ENCODE results near the gene BRD9. TPM values are rescaled to one million over a fixed set of nuclear protein-coding genes. Genes with fewer than 3 reads are reported as not detected.
"Not testable (repeated sequence)": the region's sequence is repeated elsewhere in the genome, so short reads cannot be mapped to it uniquely, and the experiment has no call there.

BRD9 gene
- 43.1 and 44.2 TPM in 2 replicates for total RNA-seq (2014; rRNA removed; shearing (Covaris generic))
- polyA plus RNA-seq (2015; cell fraction: cytosol; rRNA removed): 44.3 and 58.3 TPM in 2 replicates
- 401 and 461 TPM in 2 replicates for polyA plus RNA-seq (2015; cell fraction: nucleus; rRNA removed)

DNA sequence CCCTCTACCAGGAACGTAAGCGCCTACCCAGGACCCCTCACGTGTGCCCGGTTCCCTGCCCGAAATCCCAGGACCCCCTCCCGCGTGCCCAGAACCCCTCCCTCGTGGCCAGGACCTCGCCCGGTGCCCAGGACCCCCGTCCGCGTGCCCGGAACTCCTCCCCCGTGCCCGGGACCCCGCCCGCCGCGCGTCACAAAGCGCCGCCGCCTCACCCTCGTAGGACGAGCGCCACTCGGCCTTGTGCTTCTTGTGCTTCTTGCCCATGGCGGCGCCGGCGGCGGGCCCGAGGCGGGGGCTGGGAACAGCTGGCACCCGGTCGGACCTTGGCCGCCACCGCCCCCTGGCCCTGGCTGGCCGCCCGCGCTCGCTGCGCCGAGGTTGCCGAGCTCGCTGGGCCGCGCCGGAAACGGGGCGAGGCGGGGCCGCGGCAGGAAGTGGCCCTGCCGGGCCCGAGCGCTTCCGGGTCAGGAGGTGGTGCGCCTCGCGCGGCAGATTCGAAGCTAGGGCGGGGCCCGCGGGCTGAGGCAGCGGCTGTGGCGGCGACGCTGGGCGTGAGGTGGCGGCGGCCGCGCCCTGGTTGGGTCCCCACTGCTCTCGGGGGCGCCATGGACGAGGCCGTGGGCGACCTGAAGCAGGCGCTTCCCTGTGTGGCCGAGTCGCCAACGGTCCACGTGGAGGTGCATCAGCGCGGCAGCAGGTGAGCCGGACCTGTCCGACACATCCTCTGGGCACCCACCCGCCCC, at the start of gene BRD9, which contains the start of gene TRIP13:
Gene BRD9 (minus strand): TSS at position 408 of the 743 bp plus-strand sequence. CDS start 144 bp downstream, at position 264.
Gene TRIP13 (plus strand): TSS at position 491 of the 743 bp plus-strand sequence. CDS start 115 bp downstream, at position 606.
- in situ Hi-C loops (cut with HindIII; ENCODE audit: low pct_unique_long_range_greater_than_20kb, low sequenced_read_pairs): no loop called here
- peak; percentile 83 for DNase-seq (ENCODE audit: low read depth, low spot score)

DNA sequence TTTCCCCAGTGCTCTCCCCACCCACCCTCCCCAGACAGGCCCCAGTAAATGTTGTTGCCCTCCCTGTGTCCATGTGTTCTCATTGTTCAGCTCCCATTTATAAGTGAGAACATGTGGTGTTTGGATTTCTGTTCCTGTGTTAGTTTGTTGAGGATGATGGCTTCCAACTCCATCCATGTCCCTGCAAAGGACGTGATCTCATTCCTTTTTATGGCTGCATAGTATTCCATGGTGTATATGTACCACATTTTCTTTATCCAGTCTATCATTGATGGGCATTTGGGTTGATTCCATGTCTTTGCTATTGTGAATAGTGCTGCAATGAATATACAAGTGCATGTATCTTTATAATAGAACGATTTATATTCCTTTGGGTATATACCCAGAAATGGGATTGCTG, 48.1 kb upstream of the BRD9 start:
- in situ Hi-C loops (cut with HindIII; ENCODE audit: low pct_unique_long_range_greater_than_20kb, low sequenced_read_pairs): loop anchor here (25.0 kb wide), 1 partner anchor 222 kb away; no protein-coding TSS in a partner anchor
- not testable (repeated sequence) for DNase-seq (ENCODE audit: low read depth, low spot score)

DNA sequence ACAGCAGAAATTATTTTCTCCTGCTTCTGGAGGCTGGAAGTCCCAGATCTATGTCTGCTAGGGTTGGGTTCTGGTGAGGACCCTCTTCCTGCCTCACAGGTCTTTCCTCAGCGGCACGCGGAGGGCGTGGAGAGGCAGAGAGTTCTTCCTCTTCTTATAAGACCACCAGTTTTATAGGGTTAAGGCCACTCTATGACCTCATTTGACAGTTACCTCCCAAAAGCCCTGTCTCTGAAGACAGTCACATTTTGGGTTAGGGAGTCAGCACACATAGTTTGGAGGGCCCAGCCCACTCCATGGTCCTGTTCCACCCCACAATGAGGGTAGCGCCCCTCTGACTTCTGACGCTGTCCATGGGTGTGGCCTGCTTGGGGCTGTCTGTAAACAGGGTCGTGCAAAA, 46.8 kb upstream of the BRD9 start:
- no peak for DNase-seq (ENCODE audit: low read depth, low spot score)
- in situ Hi-C loops (cut with HindIII; ENCODE audit: low pct_unique_long_range_greater_than_20kb, low sequenced_read_pairs): loop anchor here (25.0 kb wide), 1 partner anchor 223 kb away; no protein-coding TSS in a partner anchor

DNA sequence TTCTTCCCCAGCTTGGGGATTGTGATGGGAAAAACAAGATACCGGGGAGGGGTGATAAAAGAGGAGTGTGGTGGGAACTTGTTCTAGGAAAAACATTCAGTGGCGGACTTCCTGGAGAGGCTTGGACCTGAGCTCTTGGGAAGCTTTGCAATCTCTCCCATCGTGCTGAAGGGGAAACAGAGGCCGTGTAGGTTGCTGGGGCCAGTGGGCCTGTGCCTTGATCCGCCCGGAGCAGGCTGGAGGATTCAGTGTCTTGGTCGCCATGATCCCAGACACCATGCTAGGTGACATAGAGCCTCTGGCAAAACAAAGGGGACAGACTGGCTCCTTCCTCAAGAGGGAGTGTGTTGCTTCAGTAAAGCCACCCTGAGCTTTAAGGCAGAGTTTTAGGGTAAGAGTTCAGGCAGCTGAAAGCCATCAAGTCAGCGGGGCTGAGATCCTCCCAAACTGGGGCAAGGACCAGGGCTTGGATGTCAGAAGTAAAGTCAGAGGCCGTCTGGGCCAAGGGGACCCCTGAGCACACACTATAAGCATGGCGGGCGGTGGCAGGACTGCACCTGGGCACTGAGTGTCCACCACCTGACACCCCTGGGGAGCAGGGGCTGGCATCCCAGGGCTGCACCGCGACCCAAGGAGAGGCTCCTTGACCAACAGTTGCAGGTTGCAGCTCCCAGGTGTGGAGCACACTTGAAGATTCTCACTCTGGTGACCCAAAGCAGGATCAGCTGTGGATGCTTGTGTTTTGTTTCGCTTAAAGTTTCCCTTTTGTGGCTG, 44.7 kb upstream of the BRD9 start:
- no peak for DNase-seq (ENCODE audit: low read depth, low spot score)
- in situ Hi-C loops (cut with HindIII; ENCODE audit: low pct_unique_long_range_greater_than_20kb, low sequenced_read_pairs): loop anchor here (25.0 kb wide), 1 partner anchor 225 kb away; no protein-coding TSS in a partner anchor

DNA sequence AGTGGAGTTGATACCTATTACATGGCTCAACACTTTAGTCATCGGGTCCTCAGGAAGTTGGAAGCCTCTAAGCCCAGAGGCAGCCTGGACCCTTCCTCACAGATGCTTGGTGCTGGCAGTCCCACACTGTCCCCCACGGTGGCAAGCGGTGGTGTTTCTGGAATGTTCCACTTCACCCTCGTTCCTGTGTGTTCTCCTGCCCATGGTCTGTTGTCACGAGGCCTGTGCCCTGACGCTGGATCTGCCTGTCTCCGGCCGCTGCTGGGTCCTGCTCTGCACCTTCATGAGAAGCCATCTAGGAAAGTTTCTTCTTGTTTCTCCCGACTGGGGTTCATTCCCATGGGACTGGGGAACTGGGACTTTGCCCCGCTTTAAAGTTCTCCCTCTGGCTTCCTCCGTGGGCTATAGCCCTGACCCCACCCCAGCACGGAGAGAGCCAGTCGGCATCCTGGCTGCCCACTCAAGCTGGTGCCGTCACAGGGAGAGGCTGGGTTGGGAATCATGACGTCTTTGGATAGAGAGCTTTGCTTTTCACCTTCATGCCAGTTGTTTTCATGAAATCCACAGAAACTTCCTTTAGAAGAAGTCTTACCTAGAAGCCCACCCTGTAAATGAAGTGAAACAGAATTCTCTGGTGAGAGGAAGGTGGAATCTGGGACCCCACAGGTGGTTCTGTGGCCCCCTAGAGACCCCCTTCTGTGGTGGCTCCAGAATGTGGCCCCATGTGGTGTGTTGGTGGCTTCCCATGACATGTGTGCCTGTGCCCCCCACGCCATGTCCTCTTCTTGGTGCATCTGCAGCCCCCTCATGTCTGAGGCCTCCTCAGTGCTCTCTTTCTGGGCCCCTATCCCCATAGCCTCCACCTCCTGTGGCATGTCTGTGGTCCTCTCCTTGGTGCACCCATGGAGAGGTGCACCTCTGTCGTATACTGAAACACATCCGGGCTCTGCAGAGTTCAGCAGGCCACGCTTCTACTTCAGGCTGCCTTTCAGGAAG, 43.8 kb upstream of the BRD9 start:
- in situ Hi-C loops (cut with HindIII; ENCODE audit: low pct_unique_long_range_greater_than_20kb, low sequenced_read_pairs): loop anchor here (25.0 kb wide), 1 partner anchor 226 kb away; no protein-coding TSS in a partner anchor
- DNase-seq (ENCODE audit: low read depth, low spot score): no peak

DNA sequence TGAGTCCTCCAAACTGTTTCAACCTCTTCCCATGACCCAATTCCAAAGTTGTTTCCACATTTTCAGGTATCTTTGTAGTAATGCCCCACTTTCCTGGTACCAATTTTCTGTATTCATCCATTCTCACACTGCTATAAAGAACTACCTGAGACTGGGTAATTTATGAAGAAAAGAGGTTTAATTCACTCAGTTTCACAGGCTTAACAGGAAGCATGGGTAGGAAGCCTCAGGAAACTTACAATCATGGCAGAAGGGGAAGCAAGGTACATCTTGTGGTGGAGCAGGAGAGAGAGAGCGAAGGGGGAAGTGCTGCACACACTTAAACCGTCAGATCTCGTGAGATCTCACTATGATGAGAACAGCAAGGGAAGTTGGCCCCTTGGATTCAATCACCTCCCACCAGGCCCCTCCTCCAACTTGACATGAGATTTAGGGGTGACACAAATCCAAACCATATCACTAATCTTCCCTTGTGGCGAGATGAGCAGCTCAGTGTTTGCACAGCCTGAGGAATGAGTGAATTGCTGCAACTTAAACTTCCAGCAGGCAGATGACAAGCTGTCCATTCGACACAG, 43.0 kb upstream of the BRD9 start:
- no peak for DNase-seq (ENCODE audit: low read depth, low spot score)
- in situ Hi-C loops (cut with HindIII; ENCODE audit: low pct_unique_long_range_greater_than_20kb, low sequenced_read_pairs): loop anchor here (25.0 kb wide), 1 partner anchor 227 kb away; no protein-coding TSS in a partner anchor

DNA sequence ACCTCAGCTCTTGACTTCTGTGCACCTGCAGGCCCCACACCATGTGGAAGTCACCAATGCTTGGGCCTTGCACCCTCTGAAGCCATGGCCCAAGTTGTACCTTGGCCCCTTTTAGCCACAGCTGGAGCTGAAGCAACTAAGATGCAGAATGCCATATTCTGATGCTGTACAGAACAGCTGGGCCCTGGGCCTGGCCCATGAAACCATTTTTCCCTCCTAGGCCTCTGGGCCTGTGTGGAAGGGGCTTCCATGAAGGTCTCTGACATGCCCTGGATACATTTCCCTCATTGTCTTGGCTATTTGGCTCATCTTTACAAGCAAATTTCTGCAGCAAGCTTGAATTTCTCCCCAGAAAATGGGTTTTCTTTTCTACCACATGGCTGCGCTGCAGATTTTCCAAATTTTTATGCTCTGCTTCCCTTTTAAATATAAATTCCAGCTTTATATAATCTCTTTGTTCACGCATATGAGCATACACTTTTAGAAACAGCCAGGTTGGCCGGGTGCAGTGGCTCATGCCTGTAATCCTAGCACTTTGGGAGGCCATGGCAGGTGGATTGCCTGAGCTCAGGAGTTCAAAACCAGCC, 41.9 kb upstream of the BRD9 start:
- not testable (repeated sequence) for DNase-seq (ENCODE audit: low read depth, low spot score)
- in situ Hi-C loops (cut with HindIII; ENCODE audit: low pct_unique_long_range_greater_than_20kb, low sequenced_read_pairs): loop anchor here (25.0 kb wide), 1 partner anchor 228 kb away; no protein-coding TSS in a partner anchor

DNA sequence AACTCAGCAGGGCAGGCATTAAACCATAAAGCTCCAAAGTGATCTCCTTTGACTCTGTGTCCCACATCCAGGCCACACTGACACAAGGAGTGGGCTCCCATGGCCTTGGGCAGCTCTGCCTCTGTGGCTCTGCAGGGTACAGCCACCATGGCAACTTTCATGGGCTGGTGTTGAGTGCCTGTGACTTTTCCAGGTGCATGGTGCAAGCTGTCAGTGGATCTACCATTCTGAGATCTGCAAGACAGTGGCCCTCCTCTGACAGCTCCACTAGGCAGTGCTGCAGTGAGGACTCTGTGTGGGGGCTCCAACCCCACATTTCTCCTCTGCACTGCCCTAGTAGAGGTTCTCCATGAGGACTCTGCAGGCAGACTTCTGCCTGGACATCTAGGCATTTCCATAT, 41.4 kb upstream of the BRD9 start:
- DNase-seq (ENCODE audit: low read depth, low spot score): not testable (repeated sequence)
- in situ Hi-C loops (cut with HindIII; ENCODE audit: low pct_unique_long_range_greater_than_20kb, low sequenced_read_pairs): loop anchor here (25.0 kb wide), 1 partner anchor 228 kb away; no protein-coding TSS in a partner anchor

DNA sequence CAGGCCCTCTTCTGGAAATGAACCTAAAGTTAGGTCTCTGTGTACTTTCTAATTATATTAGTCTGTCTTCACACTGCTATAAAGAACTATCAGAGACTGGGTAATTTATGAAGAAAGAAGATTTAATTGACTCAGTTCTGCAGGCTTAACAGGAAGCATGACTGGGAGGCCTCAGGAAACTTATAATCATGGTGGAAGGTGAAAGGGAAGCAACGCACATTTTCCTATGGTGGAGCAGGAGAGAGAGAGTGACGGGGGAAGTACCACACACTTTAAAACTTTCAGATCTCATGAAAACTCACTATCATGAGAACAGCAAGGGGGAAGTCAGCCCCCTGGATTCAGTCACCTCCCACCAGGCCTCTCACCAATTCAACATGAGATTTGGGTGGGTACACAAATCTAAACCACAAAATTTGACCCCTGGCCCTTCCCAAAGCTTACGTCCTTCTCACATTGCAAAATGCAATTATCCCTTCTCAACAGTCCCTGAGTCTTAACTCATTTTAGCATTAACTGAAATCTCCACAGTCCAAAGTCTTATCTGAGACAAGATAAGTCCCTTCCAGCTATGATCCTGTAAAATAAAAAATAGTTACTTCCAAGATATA, 40.8 kb upstream of the BRD9 start:
- DNase-seq (ENCODE audit: low read depth, low spot score): no peak
- in situ Hi-C loops (cut with HindIII; ENCODE audit: low pct_unique_long_range_greater_than_20kb, low sequenced_read_pairs): loop anchor here (25.0 kb wide), 1 partner anchor 229 kb away; no protein-coding TSS in a partner anchor

DNA sequence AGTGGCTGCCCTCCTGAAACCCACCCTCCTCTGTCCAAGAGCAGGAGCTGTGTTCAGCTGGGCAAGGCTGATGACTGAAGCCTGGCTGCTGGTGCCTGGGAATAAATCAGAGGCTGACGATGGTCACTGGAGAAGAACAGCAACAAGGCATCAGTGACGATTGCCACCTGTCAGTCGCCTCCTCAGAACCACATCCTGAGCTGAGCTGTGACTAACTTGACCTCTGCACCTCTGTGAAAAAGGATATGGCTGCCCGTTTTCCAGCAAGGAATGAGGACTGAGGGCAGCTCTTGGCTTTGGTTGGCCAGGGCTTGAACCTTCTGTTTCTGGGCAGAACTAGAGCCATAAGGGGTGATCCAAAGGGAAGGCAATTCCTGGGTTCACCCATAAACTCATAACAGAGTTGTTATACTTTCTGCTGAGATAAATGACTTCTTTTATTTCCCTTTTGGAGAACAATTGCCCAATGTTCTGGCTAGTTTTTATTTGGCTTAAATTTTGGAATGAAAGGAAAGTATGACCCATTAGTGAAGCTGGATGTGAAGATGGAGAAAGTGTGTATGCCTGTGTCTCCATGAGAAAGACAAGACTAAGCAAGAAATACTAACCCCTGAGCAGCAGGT, 40.1 kb upstream of the BRD9 start:
- in situ Hi-C loops (cut with HindIII; ENCODE audit: low pct_unique_long_range_greater_than_20kb, low sequenced_read_pairs): loop anchor here (25.0 kb wide), 1 partner anchor 230 kb away; no protein-coding TSS in a partner anchor
- peak; percentile 43 for DNase-seq (ENCODE audit: low read depth, low spot score)

DNA sequence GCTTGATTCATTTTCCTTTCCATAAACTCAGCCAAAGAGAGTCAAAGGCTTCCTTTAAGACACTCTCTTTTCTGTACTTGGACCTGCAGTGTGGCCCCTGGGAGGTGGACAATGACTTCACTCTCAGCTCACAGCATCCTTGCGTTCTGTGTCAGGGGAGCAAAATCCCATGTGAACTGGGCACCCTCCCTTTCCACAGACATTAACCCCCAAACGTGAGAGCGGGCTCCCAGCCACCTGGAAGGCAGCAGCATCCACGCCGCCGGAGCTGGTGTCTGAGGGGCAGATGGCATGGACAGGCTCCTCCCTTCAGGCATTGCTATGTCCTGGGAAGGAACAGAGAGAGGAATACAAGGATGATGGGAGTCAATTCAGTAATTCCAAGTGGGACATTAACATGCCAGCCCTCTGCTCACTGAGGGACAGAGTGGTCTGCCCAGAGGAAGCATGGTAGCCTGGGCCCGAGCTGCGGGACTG, 39.6 kb upstream of the BRD9 start:
- DNase-seq (ENCODE audit: low read depth, low spot score): no peak
- in situ Hi-C loops (cut with HindIII; ENCODE audit: low pct_unique_long_range_greater_than_20kb, low sequenced_read_pairs): loop anchor here (25.0 kb wide), 1 partner anchor 230 kb away; no protein-coding TSS in a partner anchor

DNA sequence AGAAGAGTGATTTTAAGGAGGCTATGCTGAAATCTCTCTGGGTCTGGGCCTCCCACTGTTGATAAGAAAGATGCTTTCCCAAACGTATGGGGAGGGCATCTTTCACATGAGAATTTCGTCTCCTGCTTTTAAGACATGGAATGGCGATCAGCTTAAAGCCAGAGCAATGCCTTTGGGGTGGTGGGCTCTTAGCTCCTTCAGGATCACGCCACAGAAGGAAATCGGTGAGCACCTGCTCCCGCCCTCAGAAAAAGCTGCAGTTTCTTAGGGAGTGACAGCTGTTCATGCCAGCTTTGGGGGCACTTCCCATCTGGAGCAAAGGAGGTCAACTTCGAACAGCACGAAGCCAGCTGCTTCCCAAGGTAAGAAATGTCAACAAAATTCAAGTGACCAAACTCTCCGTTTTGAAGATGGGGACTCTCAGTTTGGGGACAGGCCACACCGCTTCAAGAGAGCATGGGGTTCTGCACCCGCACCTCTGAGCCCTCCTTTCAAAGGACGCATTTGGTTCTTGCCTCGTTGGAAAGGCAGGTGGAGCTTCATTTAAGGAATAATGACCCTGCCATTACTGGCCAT, 39.1 kb upstream of the BRD9 start:
- in situ Hi-C loops (cut with HindIII; ENCODE audit: low pct_unique_long_range_greater_than_20kb, low sequenced_read_pairs): loop anchor here (25.0 kb wide), 1 partner anchor 231 kb away; no protein-coding TSS in a partner anchor
- DNase-seq (ENCODE audit: low read depth, low spot score): no peak

DNA sequence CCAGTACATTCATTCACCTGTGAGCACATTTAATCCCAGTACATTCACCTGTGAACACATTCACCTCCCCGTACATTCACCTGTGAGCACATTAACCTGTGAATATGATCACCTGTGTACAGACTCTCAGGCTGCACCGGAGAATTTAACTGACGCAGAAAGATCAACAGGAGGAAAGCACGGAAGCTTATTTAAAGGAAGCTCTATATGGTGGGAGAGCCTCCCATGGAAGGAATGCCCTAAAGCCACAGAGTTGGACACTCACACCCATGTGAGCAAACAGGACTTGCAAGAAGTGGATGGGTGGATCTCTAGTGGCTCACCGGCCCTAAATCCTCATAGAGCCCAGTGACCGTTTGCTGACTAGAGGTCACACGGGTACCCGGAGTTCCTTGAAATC, 38.3 kb upstream of the BRD9 start:
- DNase-seq (ENCODE audit: low read depth, low spot score): peak; percentile 36
- in situ Hi-C loops (cut with HindIII; ENCODE audit: low pct_unique_long_range_greater_than_20kb, low sequenced_read_pairs): loop anchor here (25.0 kb wide), 1 partner anchor 231 kb away; no protein-coding TSS in a partner anchor

DNA sequence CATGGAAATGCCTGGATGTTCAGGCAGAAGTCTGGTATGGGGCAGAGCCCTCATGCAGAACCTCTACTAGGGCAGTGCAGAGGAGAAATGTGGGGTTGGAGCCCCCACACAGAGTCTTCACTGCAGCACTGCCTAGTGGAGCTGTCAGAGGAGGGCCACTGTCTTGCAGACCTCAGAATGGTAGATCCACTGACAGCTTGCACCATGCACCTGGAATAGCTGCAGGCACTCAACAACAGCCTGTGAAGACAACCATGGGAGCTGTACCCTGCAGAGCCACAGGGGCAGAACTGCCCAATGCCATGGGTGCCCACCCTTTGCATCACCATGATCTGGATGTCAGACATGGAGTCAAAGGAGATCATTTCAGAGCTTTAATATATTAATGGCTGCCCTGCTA, 37.0 kb upstream of the BRD9 start:
- in situ Hi-C loops (cut with HindIII; ENCODE audit: low pct_unique_long_range_greater_than_20kb, low sequenced_read_pairs): loop anchor here (25.0 kb wide), 1 partner anchor 233 kb away; no protein-coding TSS in a partner anchor
- DNase-seq (ENCODE audit: low read depth, low spot score): no peak

DNA sequence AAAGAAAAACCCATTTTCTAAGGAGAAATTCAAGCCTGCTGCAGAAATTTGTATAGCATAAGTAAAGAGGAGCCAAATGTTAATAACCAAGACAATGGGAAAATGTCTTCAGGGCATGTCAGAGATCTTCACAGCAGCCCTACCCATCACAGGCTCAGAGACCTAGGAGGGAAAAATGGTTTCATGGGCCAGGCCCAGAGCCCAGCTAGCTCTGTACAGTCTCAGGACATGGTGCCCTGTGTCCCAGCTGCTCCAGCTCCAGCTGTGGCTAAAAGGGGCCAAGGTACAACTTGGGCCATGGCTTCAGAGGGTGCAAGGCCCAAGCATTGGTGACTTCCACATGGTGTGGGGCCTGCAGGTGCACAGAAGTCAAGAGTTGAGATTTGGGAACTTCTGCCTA, 36.6 kb upstream of the BRD9 start:
- DNase-seq (ENCODE audit: low read depth, low spot score): not testable (repeated sequence)
- in situ Hi-C loops (cut with HindIII; ENCODE audit: low pct_unique_long_range_greater_than_20kb, low sequenced_read_pairs): loop anchor here (25.0 kb wide), 1 partner anchor 233 kb away; no protein-coding TSS in a partner anchor

Measured in SK-MEL-5 (cell line).